Caco-2 (cell line): ENCODE measurements around the gene CXCL12. TPM values are rescaled to one million over a fixed set of nuclear protein-coding genes. Genes with fewer than 3 reads are reported as not detected.

Experiments used
- BruUV-seq: library from RNA; stranded (reverse); fragments of 400-500 nt; replicated peaks from 2 replicates; lab custom pipeline; 2021; lab: Mats Ljungman, UMichigan
- CTCF ChIA-PET: fragments of 300-600 bp; sonication (Branson Sonifier 250); formaldehyde crosslinking; loops from one replicate; lab custom pipeline; 2022; ENCODE audit warnings: antibody characterized with exemption; lab: Charles Lee
- POLR2A ChIA-PET: fragments of 300-600 bp; sonication (Branson Sonifier 250); formaldehyde crosslinking; loops from one replicate; lab custom pipeline; 2022; ENCODE audit warnings: antibody characterized with exemption; lab: Charles Lee
- DNase-seq, 2 experiments: peaks; one replicate each; pipeline versions ENCODE4 v3.0.0 to v3.0.0-alpha.2; 2020 to 2022
- H3K27me3 ChIP-seq: replicated peaks from 2 replicates; pipeline ENCODE4 v1.6.0; 2011; ENCODE audit warnings: low read length; ENCODE audit not compliant: control insufficient read depth, insufficient read depth
- H3K36me3 ChIP-seq: 2 replicates; pipeline ENCODE4 v1.5.1; 2011; ENCODE audit warnings: low read length; ENCODE audit not compliant: control insufficient read depth, insufficient read depth
- H3K4me1 ChIP-seq: fragments of 250-450 bp; sonication (Bioruptor Pico); 2 replicates; pipeline ENCODE4 v1.5.1; 2020; ENCODE audit warnings: mild to moderate bottlenecking
- H3K4me3 ChIP-seq: 2 replicates; pipeline ENCODE4 v1.5.1; 2011; ENCODE audit warnings: low read depth, mild to moderate bottlenecking, control low read depth, low read length
- H3K9me3 ChIP-seq: fragments of 250-450 bp; sonication (Bioruptor Pico); 2 replicates; pipeline ENCODE4 v1.5.1; 2020; ENCODE audit warnings: mild to moderate bottlenecking, moderate library complexity
- H3K27ac Mint-ChIP-seq: one replicate; pipeline ENCODE4 v1.8.0; 2022; ENCODE audit warnings: mixed read lengths; ENCODE audit not compliant: unreplicated experiment
- H3K27me3 Mint-ChIP-seq: one replicate; pipeline ENCODE4 v1.8.0; 2022; ENCODE audit warnings: mixed read lengths; ENCODE audit not compliant: insufficient read depth, unreplicated experiment
- H3K36me3 Mint-ChIP-seq: one replicate; pipeline ENCODE4 v1.8.0; 2022; ENCODE audit warnings: mild to moderate bottlenecking, mixed read lengths; ENCODE audit not compliant: insufficient read depth, unreplicated experiment
- H3K4me1 Mint-ChIP-seq: one replicate; pipeline ENCODE4 v1.8.0; 2022; ENCODE audit warnings: low read depth, mixed read lengths; ENCODE audit not compliant: unreplicated experiment
- H3K4me3 Mint-ChIP-seq: one replicate; pipeline ENCODE4 v1.8.0; 2022; ENCODE audit warnings: mild to moderate bottlenecking, moderate library complexity, mixed read lengths; ENCODE audit not compliant: unreplicated experiment
- H3K9me3 Mint-ChIP-seq: one replicate; pipeline ENCODE4 v1.8.0; 2022; ENCODE audit warnings: mixed read lengths; ENCODE audit not compliant: unreplicated experiment
- CTCF ChIP-seq, 2 experiments: fragments of 200-600 bp in 1 of 2; IDR thresholded peaks; 1 replicate in 1 of 2; 2 replicates in 1 of 2; pipeline versions ENCODE4 v1.5.1 to v1.8.0; 2011 to 2022; ENCODE audit warnings: antibody characterized with exemption in 1 of 2, control low read depth in 1 of 2, inconsistent platforms in 1 of 2, low read depth in 1 of 2, low read length in 1 of 2, mild to moderate bottlenecking in 1 of 2, moderate library complexity in 1 of 2; ENCODE audit not compliant: insufficient read depth in 1 of 2, severe bottlenecking in 1 of 2, unreplicated experiment in 1 of 2
- intact Hi-C: fragments of 100-400 bp; cut with micrococcal nuclease; formaldehyde crosslinking; loops from one replicate; pipeline ENCODE4 v1.10.0; 2022; ENCODE audit not compliant: unreplicated experiment
- total RNA-seq: library from RNA; stranded (reverse); gene quantifications from 2 replicates; pipeline ENCODE4 v1.2.3, GENCODE V29; 2022

CXCL12 gene
- total RNA-seq, 1 experiment from 2014 or later: 0.27 TPM

GRCh38 chr10:44394696-44395381 is 9.9 kb upstream of the CXCL12 start:
- peaks cover 14% of the 10 kb centered on the region for H3K27me3 Mint-ChIP-seq
- no peak overlapping the region for H3K4me3 Mint-ChIP-seq
- H3K4me1 Mint-ChIP-seq: no peaks in the 10 kb centered on the region
- H3K27me3 ChIP-seq: no peaks in the 10 kb centered on the region
- ChIA-PET CTCF (interaction anchor here (1.0 kb wide), 1 partner anchor 8 kb away, joined by 6 read pairs; no protein-coding TSS in a partner anchor), POLR2A (no interaction called here)
- DNase-seq: no peak
- H3K9me3 ChIP-seq: no peaks in the 10 kb centered on the region
- no peaks in the 10 kb centered on the region for H3K36me3 ChIP-seq
- no peak overlapping the region for H3K27ac Mint-ChIP-seq
- BruUV-seq: no TSS peak
- intact Hi-C loops: loop anchor here (10.0 kb wide), 1 partner anchor 190 kb away; no protein-coding TSS in a partner anchor
- TF ChIP-seq CTCF (IDR thresholded peaks at IDR 0.05; ENCODE audit: insufficient read depth in 1 of 2, low read depth in 1 of 2, low read length in 1 of 2, severe bottlenecking in 1 of 2, unreplicated experiment in 1 of 2): no peak
- H3K9me3 Mint-ChIP-seq: no peaks in the 10 kb centered on the region
- no peak overlapping the region for H3K4me3 ChIP-seq
- H3K4me1 ChIP-seq: 0 out of 2 replicates have a peak, but pooled peaks cover 7% of the 10 kb centered on the region
- H3K36me3 Mint-ChIP-seq: no peaks in the 10 kb centered on the region

- no peak overlapping the region for H3K4me3 Mint-ChIP-seq
- 0 out of 2 replicates have a peak, but pooled peaks cover 7% of the 10 kb centered on the region for H3K4me1 ChIP-seq
- H3K27me3 ChIP-seq: no peaks in the 10 kb centered on the region
- ChIA-PET CTCF (no interaction called here), POLR2A (no interaction called here)
- TF ChIP-seq CTCF (IDR thresholded peaks at IDR 0.05; ENCODE audit: insufficient read depth in 1 of 2, low read depth in 1 of 2, low read length in 1 of 2, severe bottlenecking in 1 of 2, unreplicated experiment in 1 of 2): no peak
- no TSS peak for BruUV-seq
- no peak overlapping the region for H3K27ac Mint-ChIP-seq
- no peaks in the 10 kb centered on the region for H3K4me1 Mint-ChIP-seq
- H3K4me3 ChIP-seq: no peak overlapping the region
- peaks cover 14% of the 10 kb centered on the region for H3K27me3 Mint-ChIP-seq
- H3K9me3 Mint-ChIP-seq: no peaks in the 10 kb centered on the region
- DNase-seq: no peak
- no peaks in the 10 kb centered on the region for H3K36me3 Mint-ChIP-seq
- no peaks in the 10 kb centered on the region for H3K9me3 ChIP-seq
- no peaks in the 10 kb centered on the region for H3K36me3 ChIP-seq
- intact Hi-C loops: loop anchor here (10.0 kb wide), 1 partner anchor 191 kb away; no protein-coding TSS in a partner anchor
Measured at GRCh38 chr10:44393834-44394547, 9.1 kb upstream of the CXCL12 start.

GRCh38 chr10:44393051-44393630 is 8.2 kb upstream of the CXCL12 start:
- no TSS peak for BruUV-seq
- TF ChIP-seq CTCF (IDR thresholded peaks at IDR 0.05; ENCODE audit: insufficient read depth in 1 of 2, low read depth in 1 of 2, low read length in 1 of 2, severe bottlenecking in 1 of 2, unreplicated experiment in 1 of 2): no peak
- ChIA-PET CTCF (interaction anchor here (0.6 kb wide), 1 partner anchor 471 kb away, joined by 3 read pairs; no protein-coding TSS in a partner anchor), POLR2A (no interaction called here)
- Mint-ChIP-seq H3K36me3 (no peaks in the 10 kb centered on the region), H3K27ac (no peak overlapping the region), H3K4me3 (no peak overlapping the region), H3K9me3 (no peaks in the 10 kb centered on the region), H3K27me3 (peaks cover 14% of the 10 kb centered on the region), H3K4me1 (no peaks in the 10 kb centered on the region)
- no peaks in the 10 kb centered on the region for H3K36me3 ChIP-seq
- H3K9me3 ChIP-seq: no peaks in the 10 kb centered on the region
- H3K4me1 ChIP-seq: 0 out of 2 replicates have a peak, but pooled peaks cover 7% of the 10 kb centered on the region
- intact Hi-C loops: loop anchor here (10.0 kb wide), 1 partner anchor 192 kb away; no protein-coding TSS in a partner anchor
- DNase-seq: no peak
- no peaks in the 10 kb centered on the region for H3K27me3 ChIP-seq
- no peak overlapping the region for H3K4me3 ChIP-seq
